Bronchial epithelial cell (primary cell): ENCODE measurements around the gene LDLRAD3. TPM values are rescaled to one million over a fixed set of nuclear protein-coding genes. Genes with fewer than 3 reads are reported as not detected.

Experiments used
- DNase-seq: peaks from one replicate; pipeline ENCODE4 v3.0.0-alpha.2; 2010; ENCODE audit warnings: low read depth
- FAIRE-seq: peaks from 2 replicates; lab custom pipeline; 2011; peaks lifted over from hg19 to GRCh38; lab: Jason Lieb, UNC
- H3K27me3 ChIP-seq: 2 replicates; pipeline ENCODE4 v1.5.1; 2011; ENCODE audit warnings: low read length; ENCODE audit not compliant: control insufficient read depth, insufficient read depth
- H3K36me3 ChIP-seq: 2 replicates; pipeline ENCODE4 v1.5.1; 2011; ENCODE audit warnings: low read length; ENCODE audit not compliant: control insufficient read depth, insufficient read depth
- H3K4me3 ChIP-seq: 2 replicates; pipeline ENCODE4 v1.5.1; 2011; ENCODE audit warnings: mild to moderate bottlenecking, low read depth, low read length, control low read depth
- total RNA-seq: library from RNA; depleted of rRNA; stranded (reverse); fragments of >200 nt; gene quantifications from 2 replicates; pipeline ENCODE4 v1.2.1, GENCODE V29; 2014
- TF ChIP-seq, protein P1 (sequence below): IDR thresholded peaks from 2 replicates; pipeline ENCODE4 v1.5.1; 2011; ENCODE audit warnings: mild to moderate bottlenecking, moderate library complexity, low read length, control low read depth, inconsistent platforms; ENCODE audit not compliant: insufficient read depth, severe bottlenecking

The LDLRAD3 gene
- total RNA-seq, 1 donor from 2014 or later: 4.7 TPM

GRCh38 chr11:35953081-35953760 lies 9.4 kb downstream of the LDLRAD3 start:
- FAIRE-seq: no peak
- no peak overlapping the region for H3K4me3 ChIP-seq
- TF ChIP-seq, protein P1, sequence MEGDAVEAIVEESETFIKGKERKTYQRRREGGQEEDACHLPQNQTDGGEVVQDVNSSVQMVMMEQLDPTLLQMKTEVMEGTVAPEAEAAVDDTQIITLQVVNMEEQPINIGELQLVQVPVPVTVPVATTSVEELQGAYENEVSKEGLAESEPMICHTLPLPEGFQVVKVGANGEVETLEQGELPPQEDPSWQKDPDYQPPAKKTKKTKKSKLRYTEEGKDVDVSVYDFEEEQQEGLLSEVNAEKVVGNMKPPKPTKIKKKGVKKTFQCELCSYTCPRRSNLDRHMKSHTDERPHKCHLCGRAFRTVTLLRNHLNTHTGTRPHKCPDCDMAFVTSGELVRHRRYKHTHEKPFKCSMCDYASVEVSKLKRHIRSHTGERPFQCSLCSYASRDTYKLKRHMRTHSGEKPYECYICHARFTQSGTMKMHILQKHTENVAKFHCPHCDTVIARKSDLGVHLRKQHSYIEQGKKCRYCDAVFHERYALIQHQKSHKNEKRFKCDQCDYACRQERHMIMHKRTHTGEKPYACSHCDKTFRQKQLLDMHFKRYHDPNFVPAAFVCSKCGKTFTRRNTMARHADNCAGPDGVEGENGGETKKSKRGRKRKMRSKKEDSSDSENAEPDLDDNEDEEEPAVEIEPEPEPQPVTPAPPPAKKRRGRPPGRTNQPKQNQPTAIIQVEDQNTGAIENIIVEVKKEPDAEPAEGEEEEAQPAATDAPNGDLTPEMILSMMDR: no peak
- no peaks in the 10 kb centered on the region for H3K36me3 ChIP-seq
- H3K27me3 ChIP-seq: no peaks in the 10 kb centered on the region
- no peak for DNase-seq

DNA sequence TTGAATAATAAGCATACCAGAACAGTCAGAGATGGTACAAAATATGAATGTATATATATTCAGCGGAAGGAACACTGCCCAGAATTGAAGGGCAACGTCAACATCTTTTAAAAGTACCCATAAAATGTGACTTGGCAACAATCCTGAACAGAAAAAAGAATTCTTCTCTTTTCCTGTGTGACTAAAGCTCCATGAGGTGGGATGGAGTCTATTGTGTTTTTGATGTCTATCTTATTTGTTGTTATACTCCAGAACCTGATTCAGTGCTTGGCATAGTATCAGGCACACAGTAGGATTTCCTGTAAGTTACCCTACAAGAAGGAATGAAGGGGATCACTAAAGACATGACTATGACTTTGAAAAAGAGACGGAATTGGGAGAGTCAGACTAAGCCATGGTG lies 10.3 kb downstream of the LDLRAD3 start:
- Histone ChIP-seq H3K4me3 (no peak overlapping the region), H3K27me3 (no peaks in the 10 kb centered on the region), H3K36me3 (no peaks in the 10 kb centered on the region)
- DNase-seq (no peak), FAIRE-seq (no peak)
- TF ChIP-seq, protein P1: no peak

DNA sequence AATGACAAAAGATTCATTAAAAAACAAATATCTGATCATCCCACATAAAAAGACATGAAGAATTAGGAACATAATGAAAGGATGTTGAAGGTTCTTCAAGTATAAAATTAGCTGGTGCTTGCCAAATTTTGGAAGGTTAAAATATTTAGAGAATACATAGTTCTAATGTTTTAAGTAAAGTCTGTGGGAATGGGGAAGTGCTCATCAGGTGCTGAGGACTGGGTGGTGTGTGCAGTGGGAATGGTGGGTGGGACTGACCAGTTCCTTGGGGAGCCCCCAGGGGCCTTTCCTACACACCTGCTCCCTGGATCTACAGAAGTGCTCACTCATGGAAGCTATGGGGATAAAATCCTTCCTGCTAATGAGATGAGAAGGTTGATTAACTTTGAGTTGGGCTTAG lies 11.8 kb downstream of the LDLRAD3 start:
- FAIRE-seq (no peak), DNase-seq (no peak)
- H3K36me3 ChIP-seq: no peaks in the 10 kb centered on the region

GRCh38 chr11:35962369-35963138 lies 18.7 kb downstream of the LDLRAD3 start:
- TF ChIP-seq, protein P1: no peak
- no peak for FAIRE-seq
- DNase-seq: no peak

More for the DNA sequence above, 11.8 kb downstream of the LDLRAD3 start:
- Histone ChIP-seq H3K4me3 (no peak overlapping the region), H3K27me3 (no peaks in the 10 kb centered on the region)
- TF ChIP-seq, protein P1: no peak

DNA sequence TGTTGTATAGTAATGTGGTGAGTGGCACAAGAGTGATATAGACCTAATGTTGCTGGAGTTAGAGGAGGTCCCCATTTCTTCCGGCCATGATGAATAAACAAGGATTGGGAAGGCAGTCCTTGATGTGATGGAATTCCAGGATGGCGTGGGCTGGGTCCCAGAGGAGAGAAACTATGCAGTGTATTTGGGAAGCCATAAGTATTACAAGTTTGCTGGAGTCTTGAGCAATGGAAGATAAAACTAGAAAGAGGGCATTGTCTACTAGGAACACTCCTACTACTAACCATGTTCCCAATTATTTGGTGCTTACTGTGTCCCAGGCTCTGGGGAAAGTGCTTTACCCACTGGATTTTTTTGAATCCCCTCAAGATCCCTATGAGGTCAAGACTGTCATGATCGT lies 20.0 kb downstream of the LDLRAD3 start:
- Histone ChIP-seq H3K36me3 (no peaks in the 10 kb centered on the region), H3K4me3 (no peak overlapping the region), H3K27me3 (no peaks in the 10 kb centered on the region)
- TF ChIP-seq, protein P1: no peak
- no peak for DNase-seq
- no peak for FAIRE-seq

More at GRCh38 chr11:35962369-35963138, 18.7 kb downstream of the LDLRAD3 start:
- Histone ChIP-seq H3K4me3 (no peak overlapping the region), H3K27me3 (no peaks in the 10 kb centered on the region), H3K36me3 (no peaks in the 10 kb centered on the region)
